Loucy (cell line): ENCODE results near the gene FEZ2.

Experiments
- H2AFZ ChIP-seq: fragments of 200-600 bp; sonication (generic); 2 replicates; pipeline ENCODE4 v1.6.0; 2016; ENCODE audit warnings: antibody characterized with exemption, mild to moderate bottlenecking, low read length, moderate library complexity
- H3F3A ChIP-seq: fragments of 200-600 bp; 2 replicates; pipeline ENCODE4 v1.6.0; 2016; ENCODE audit warnings: antibody characterized with exemption, low read depth, mild to moderate bottlenecking
- H3K27me3 ChIP-seq: fragments of 200-600 bp; sonication (generic); 2 replicates; pipeline ENCODE4 v1.6.1; 2014; ENCODE audit warnings: low read length, mild to moderate bottlenecking; ENCODE audit not compliant: insufficient read depth, poor library complexity, severe bottlenecking
- H3K36me3 ChIP-seq: fragments of 200-600 bp; sonication (generic); 2 replicates; pipeline ENCODE4 v1.6.1; 2016; ENCODE audit warnings: low read length; ENCODE audit not compliant: insufficient read depth
- H3K4me1 ChIP-seq: fragments of 200-600 bp; sonication (generic); 2 replicates; pipeline ENCODE4 v1.5.1; 2014; ENCODE audit warnings: low read length, mild to moderate bottlenecking; ENCODE audit not compliant: insufficient read depth, poor library complexity, severe bottlenecking
- H3K4me2 ChIP-seq: fragments of 200-600 bp; sonication (generic); 2 replicates; pipeline ENCODE4 v1.6.0; 2014; ENCODE audit warnings: antibody characterized with exemption, low read length, low read depth, mild to moderate bottlenecking; ENCODE audit not compliant: poor library complexity, severe bottlenecking
- H3K4me3 ChIP-seq: fragments of 200-600 bp; sonication (generic); 2 replicates; pipeline ENCODE4 v1.5.1; 2014; ENCODE audit warnings: low read length, mild to moderate bottlenecking, mixed read lengths; ENCODE audit not compliant: poor library complexity, severe bottlenecking
- H3K79me2 ChIP-seq: fragments of 200-600 bp; sonication (generic); 2 replicates; pipeline ENCODE4 v1.6.1; 2014; ENCODE audit warnings: low read length; ENCODE audit not compliant: insufficient read depth
- H3K9ac ChIP-seq: fragments of 200-600 bp; sonication (generic); 2 replicates; pipeline ENCODE4 v1.6.0; 2014; ENCODE audit warnings: mild to moderate bottlenecking, low read depth, low read length, moderate library complexity; ENCODE audit not compliant: poor library complexity, severe bottlenecking
- H3K9me2 ChIP-seq: fragments of 200-600 bp; sonication (generic); replicated peaks from 2 replicates; pipeline ENCODE4 v1.6.1; 2016; ENCODE audit warnings: low read depth, low read length, mixed read lengths
- H3K9me3 ChIP-seq: fragments of 200-600 bp; sonication (generic); 2 replicates; pipeline ENCODE4 v1.6.1; 2014; ENCODE audit warnings: mild to moderate bottlenecking, antibody characterized with exemption, low read length, low read depth; ENCODE audit not compliant: insufficient read depth
- H4K20me1 ChIP-seq: fragments of 200-600 bp; sonication (generic); 2 replicates; pipeline ENCODE4 v1.6.0; 2014; ENCODE audit warnings: antibody characterized with exemption, low read length, mild to moderate bottlenecking; ENCODE audit not compliant: insufficient read depth, poor library complexity, severe bottlenecking
- EZH2phosphoT487 ChIP-seq: fragments of 200-600 bp; IDR thresholded peaks from 2 replicates; pipeline ENCODE4 v1.6.1; 2018; ENCODE audit warnings: antibody characterized with exemption, mild to moderate bottlenecking, moderate library complexity, borderline replicate concordance
- TF ChIP-seq, protein P1 (sequence below): fragments of 200-600 bp; sonication (generic); conservative IDR thresholded peaks from 2 replicates; pipeline ENCODE4 v1.5.1; 2014; ENCODE audit warnings: mild to moderate bottlenecking, antibody characterized with exemption, low read length

The FEZ2 gene

GRCh38 chr2:36525245-36525644, 72.7 kb downstream of the FEZ2 start:
- H3K4me1 ChIP-seq = no peaks in the 10 kb centered on the region
- no peaks in the 10 kb centered on the region for H3K9me2 ChIP-seq
- H3K4me3 ChIP-seq = no peak overlapping the region
- no peaks in the 10 kb centered on the region for H4K20me1 ChIP-seq
- no peaks in the 10 kb centered on the region for H3F3A ChIP-seq
- H3K4me2 ChIP-seq = no peak overlapping the region
- no peaks in the 10 kb centered on the region for H3K27me3 ChIP-seq
- H3K79me2 ChIP-seq = no peaks in the 10 kb centered on the region
- H3K9me3 ChIP-seq = no peaks in the 10 kb centered on the region
- no peak overlapping the region for H2AFZ ChIP-seq
- TF ChIP-seq, protein P1, sequence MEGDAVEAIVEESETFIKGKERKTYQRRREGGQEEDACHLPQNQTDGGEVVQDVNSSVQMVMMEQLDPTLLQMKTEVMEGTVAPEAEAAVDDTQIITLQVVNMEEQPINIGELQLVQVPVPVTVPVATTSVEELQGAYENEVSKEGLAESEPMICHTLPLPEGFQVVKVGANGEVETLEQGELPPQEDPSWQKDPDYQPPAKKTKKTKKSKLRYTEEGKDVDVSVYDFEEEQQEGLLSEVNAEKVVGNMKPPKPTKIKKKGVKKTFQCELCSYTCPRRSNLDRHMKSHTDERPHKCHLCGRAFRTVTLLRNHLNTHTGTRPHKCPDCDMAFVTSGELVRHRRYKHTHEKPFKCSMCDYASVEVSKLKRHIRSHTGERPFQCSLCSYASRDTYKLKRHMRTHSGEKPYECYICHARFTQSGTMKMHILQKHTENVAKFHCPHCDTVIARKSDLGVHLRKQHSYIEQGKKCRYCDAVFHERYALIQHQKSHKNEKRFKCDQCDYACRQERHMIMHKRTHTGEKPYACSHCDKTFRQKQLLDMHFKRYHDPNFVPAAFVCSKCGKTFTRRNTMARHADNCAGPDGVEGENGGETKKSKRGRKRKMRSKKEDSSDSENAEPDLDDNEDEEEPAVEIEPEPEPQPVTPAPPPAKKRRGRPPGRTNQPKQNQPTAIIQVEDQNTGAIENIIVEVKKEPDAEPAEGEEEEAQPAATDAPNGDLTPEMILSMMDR = no peak
- TF ChIP-seq EZH2phosphoT487 = no peak
- H3K36me3 ChIP-seq = no peaks in the 10 kb centered on the region
- no peak overlapping the region for H3K9ac ChIP-seq

GRCh38 chr2:36523153-36523552, 74.8 kb downstream of the FEZ2 start:
- Histone ChIP-seq H3F3A (no peaks in the 10 kb centered on the region), H3K27me3 (no peaks in the 10 kb centered on the region), H3K36me3 (no peaks in the 10 kb centered on the region), H3K4me1 (no peaks in the 10 kb centered on the region), H3K9me2 (no peaks in the 10 kb centered on the region), H3K79me2 (no peaks in the 10 kb centered on the region), H4K20me1 (no peaks in the 10 kb centered on the region), H3K4me2 (no peak overlapping the region), H3K9me3 (no peaks in the 10 kb centered on the region), H2AFZ (no peak overlapping the region), H3K4me3 (no peak overlapping the region), H3K9ac (no peak overlapping the region)
- TF ChIP-seq EZH2phosphoT487 = no peak
- TF ChIP-seq, protein P1 = no peak

- H3K9me3 ChIP-seq = no peaks in the 10 kb centered on the region
- no peaks in the 10 kb centered on the region for H3K27me3 ChIP-seq
- no peak overlapping the region for H3K4me3 ChIP-seq
- TF ChIP-seq EZH2phosphoT487 = no peak
- TF ChIP-seq, protein P1 = no peak
- H3K79me2 ChIP-seq = no peaks in the 10 kb centered on the region
- H3K9ac ChIP-seq = no peak overlapping the region
- H4K20me1 ChIP-seq = no peaks in the 10 kb centered on the region
- H3K4me2 ChIP-seq = no peak overlapping the region
- H3K36me3 ChIP-seq = no peaks in the 10 kb centered on the region
- no peak overlapping the region for H2AFZ ChIP-seq
- no peaks in the 10 kb centered on the region for H3K4me1 ChIP-seq
- H3F3A ChIP-seq = no peaks in the 10 kb centered on the region
- no peaks in the 10 kb centered on the region for H3K9me2 ChIP-seq
These were observed 77.5 kb downstream of the FEZ2 start for GRCh38 chr2:36520431-36520830.
